Esophagus muscularis mucosa (tissue), 4 donors: ENCODE results near the gene BNIP3.

ENCODE experiments used
- EP300 ChIP-seq: sonication (generic); formaldehyde crosslinking; IDR thresholded peaks from one replicate; pipeline ENCODE4 v1.6.1; 2017; ENCODE audit warnings: antibody characterized with exemption
- POLR2A ChIP-seq: fragments of 450-650 bp; IDR thresholded peaks from one replicate; pipeline ENCODE4 v1.6.1; 2017; ENCODE audit warnings: antibody characterized with exemption, moderate library complexity, mild to moderate bottlenecking, low read depth
- POLR2AphosphoS5 ChIP-seq, 2 donors: sonication (generic); formaldehyde crosslinking; IDR thresholded peaks; one replicate each; pipeline ENCODE4 v1.6.1; 2017; ENCODE audit warnings: antibody characterized with exemption in 2 of 2
- TF ChIP-seq, protein P1 (sequence below), 3 experiments: fragments of 200-600 bp in 2 of 3; fragments of 450-650 bp in 1 of 3; sonication (generic) in 2 of 3; IDR thresholded peaks; one replicate each; pipeline ENCODE4 v1.5.1; 2017 to 2019; ENCODE audit warnings: antibody characterized with exemption in 3 of 3, mild to moderate bottlenecking in 2 of 3, moderate library complexity in 1 of 3

DNA sequence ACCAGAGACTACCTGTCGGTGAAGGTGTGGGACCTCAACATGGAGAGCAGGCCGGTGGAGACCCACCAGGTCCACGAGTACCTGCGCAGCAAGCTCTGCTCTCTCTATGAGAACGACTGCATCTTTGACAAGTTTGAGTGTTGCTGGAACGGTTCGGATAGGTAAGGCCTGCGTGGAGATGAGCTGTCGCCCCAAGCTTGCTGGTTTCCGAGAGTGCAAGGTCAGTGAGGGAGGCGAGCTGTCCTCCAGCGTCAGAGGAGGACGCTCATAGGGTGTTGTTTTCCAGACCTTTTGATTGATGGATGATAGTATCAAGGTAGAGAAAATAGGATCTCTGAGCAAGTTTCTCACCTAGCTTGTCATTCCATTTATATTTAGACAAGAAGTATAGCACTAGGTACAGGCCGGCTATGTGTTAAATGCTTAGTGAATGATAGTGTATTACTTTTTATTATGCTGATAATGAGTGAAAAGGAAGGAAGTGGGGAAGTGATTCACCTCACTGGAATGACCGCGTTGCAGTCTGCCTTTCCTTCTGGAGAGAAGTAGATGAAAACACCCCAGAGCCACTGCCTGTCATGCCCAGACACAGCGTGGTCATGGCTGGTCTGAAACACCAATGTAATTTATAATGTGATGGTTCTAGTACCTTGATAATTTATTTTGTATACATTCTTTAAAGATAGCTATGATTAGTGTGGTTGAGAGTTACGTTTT lies 33.9 kb downstream of the BNIP3 start:
- TF ChIP-seq POLR2AphosphoS5 (IDR thresholded peaks at IDR 0.05): no peak
- TF ChIP-seq, protein P1, sequence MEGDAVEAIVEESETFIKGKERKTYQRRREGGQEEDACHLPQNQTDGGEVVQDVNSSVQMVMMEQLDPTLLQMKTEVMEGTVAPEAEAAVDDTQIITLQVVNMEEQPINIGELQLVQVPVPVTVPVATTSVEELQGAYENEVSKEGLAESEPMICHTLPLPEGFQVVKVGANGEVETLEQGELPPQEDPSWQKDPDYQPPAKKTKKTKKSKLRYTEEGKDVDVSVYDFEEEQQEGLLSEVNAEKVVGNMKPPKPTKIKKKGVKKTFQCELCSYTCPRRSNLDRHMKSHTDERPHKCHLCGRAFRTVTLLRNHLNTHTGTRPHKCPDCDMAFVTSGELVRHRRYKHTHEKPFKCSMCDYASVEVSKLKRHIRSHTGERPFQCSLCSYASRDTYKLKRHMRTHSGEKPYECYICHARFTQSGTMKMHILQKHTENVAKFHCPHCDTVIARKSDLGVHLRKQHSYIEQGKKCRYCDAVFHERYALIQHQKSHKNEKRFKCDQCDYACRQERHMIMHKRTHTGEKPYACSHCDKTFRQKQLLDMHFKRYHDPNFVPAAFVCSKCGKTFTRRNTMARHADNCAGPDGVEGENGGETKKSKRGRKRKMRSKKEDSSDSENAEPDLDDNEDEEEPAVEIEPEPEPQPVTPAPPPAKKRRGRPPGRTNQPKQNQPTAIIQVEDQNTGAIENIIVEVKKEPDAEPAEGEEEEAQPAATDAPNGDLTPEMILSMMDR (IDR thresholded peaks at IDR 0.05): no peak
- no peak for TF ChIP-seq POLR2A
- TF ChIP-seq EP300: no peak
